ENCODE results near the gene NPY2R.

Gene NPY2R, protein sequence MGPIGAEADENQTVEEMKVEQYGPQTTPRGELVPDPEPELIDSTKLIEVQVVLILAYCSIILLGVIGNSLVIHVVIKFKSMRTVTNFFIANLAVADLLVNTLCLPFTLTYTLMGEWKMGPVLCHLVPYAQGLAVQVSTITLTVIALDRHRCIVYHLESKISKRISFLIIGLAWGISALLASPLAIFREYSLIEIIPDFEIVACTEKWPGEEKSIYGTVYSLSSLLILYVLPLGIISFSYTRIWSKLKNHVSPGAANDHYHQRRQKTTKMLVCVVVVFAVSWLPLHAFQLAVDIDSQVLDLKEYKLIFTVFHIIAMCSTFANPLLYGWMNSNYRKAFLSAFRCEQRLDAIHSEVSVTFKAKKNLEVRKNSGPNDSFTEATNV

DNA sequence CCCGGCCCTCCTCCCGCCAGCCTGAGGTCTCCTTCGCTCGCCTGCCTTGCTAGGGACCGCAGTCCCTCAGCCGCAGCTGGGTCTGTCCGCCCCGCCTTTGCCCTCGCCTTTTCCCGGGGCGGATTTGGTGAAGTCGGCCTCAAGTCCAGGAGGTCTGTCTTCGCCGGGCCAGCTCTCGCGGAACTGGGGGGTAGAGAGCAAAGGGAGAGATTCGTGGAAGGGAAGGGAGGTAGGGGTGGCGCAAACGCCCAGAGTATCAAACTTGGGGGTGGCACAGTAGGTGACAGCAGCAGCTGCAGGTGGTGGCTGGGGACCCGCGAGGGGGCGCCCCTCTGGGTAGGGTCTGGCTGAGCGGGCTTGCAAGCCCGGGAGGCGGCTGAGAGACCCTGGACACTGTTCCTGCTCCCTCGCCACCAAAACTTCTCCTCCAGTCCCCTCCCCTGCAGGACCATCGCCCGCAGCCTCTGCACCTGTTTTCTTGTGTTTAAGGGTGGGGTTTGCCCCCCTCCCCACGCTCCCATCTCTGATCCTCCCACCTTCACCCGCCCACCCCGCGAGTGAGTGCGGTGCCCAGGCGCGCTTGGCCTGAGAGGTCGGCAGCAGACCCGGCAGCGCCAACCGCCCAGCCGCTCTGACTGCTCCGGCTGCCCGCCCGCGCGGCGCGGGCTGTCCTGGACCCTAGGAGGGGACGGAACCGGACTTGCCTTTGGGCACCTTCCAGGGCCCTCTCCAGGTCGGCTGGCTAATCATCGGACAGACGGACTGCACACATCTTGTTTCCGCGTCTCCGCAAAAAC lies at the start of gene NPY2R:
Gene NPY2R, plus strand, starts transcription at position 379 of the 797 bp plus-strand sequence. CDS start 5,304 bp downstream, outside the sequence.
- DNase-seq (ENCODE audit: low spot score), result no peak

DNA sequence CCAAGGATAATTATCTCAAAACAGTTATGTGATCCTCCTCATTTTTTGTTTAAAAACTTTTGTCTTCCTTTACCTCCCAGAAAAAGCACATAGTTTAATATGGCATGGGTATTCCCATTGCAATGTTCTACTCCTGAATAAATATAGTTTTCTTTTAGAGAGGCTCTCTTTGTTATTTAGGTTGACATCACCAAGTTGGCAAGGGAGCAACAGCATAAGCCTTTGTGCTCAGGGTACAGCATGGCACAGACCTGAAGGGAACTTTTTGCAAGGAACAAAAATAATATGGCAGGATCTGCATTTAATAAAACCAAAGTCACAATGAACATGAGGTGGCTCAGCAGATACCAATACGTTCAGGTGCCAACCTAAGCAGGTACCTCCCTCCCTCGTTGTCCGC lies 47.1 kb upstream of the NPY2R start:
- no peak for DNase-seq (ENCODE audit: low spot score)

DNA sequence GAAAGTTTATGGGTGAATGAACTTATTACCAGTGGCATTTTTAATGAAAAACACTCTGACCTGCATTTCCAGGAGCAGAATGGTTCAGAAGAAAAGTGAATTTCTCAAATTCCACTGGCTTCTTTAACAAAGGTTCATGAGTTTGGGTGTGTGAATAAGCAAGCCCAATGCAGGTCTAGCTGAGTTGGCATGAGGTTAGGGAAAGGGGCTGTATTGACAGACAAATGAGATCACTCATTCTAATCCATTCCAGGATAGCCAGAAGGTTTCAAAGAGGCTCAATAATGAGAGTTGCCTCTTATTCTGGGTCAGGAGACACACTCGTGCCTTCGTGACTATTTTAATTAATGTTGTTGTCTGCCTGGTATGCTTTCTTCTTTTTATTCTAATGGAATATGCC lies 43.7 kb upstream of the NPY2R start:
- no peak for DNase-seq (ENCODE audit: low spot score)

DNA sequence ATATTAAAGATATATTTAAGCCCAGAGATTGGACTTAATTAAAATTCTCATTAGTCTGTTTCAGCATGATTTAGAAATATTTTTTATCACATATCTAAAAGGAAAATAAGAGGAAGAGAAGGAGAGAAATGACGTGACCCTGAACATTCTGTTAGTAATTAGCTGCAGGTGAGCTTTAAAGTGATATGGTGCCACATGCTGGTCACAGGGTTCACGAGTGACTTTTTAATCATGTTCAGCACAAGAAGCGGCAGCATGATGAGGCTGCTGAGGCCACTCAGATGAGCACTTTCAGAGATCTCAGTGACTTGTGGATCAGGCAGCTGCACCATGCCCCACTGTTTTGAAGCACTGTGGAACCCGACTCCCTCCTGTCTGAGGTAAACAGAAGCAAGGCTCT lies 37.9 kb upstream of the NPY2R start:
- no peak for DNase-seq (ENCODE audit: low spot score)

DNA sequence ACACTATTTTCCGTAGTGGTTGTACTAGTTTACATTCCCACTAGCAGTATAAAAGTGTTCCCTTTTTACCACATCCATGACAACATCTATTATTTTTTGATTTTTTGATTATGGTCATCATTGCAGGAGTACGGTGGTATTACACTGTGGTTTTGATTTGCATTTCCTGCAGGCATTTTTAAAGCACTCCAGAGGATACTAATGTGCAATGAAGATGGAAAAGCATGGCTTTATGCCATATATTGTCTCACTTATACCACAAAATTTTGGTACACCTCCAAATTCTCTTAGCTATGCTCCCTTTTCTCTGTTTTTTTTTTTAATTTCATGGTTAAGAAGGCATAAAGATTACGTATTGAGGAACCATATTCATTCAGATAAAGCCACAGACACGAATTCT lies 35.1 kb upstream of the NPY2R start:
- no peak for DNase-seq (ENCODE audit: low spot score)

DNA sequence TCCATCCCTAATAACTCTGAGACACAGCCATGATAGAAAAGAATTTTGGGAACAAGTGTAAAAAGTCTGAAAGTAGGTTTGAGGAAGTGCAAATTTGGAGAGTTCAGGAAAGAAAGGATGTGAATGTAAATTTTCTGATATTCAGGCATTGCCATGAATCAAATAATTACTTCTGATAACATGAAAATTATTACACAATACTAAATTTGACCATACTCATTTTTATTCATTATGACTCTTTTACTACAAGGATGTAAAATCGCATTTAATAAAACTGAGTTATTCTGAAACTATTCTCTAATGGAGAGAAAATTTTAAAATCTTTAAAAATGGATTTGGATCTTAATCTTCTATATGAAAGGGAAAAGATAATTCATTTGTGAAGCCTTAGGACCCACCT lies 33.8 kb upstream of the NPY2R start:
- no peak for DNase-seq (ENCODE audit: low spot score)

DNA sequence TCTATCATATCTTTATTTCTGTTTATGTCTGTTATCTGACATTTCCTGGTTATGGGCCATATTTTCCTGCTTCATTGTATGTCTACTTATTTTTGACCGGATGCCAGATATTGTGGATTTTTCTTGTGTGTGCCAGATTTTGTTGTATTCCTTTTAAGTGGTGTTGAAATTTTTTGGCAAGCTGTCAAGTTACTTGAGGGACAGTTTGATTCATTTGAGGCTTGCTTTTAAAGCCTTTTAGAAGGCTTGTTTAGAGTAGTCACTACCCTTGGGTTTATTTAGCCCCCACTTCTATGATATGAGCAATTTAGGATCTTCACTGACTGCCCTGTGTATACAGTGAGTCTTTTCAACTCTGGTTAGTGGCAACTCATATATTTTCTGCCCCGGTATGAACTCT lies 29.2 kb upstream of the NPY2R start:
- no peak for DNase-seq (ENCODE audit: low spot score)

DNA sequence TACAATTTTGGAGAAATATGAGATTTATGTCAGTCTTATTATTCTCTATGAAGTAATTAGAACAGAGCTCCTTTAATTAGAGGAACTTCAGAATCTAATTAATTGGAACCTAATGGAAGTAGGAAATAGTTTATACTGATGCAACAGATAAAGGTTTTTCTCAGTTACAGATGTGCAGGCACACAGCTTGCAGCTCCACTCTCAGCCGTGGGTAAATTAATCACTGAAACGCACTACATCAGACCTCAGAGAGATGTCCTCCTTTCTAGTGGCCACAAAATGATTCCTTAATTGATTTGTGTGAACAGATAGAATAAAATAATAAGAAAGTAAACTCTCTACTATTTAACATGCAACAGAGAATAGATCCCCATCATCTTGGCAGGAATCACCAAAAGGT lies 21.5 kb upstream of the NPY2R start:
- DNase-seq (ENCODE audit: low spot score), result no peak

DNA sequence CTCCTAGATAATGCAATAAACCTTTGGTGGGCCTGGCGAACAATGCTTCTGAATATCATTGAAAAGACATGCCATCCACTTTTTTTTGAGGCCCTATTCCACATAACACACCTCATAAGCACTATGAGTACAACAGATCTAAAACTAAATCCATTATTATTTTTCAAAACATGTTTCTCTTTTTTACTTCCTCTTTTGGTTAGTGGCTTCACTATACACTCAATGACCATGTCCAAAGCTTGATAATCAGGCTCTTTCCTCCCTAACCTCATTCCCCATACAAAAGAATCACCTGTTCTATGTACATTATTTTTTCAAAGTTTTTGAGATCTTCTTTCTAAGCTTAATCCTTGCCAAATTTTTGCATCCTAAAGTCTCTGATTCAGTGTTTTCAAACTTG lies 20.4 kb upstream of the NPY2R start:
- DNase-seq (ENCODE audit: low spot score), result no peak

DNA sequence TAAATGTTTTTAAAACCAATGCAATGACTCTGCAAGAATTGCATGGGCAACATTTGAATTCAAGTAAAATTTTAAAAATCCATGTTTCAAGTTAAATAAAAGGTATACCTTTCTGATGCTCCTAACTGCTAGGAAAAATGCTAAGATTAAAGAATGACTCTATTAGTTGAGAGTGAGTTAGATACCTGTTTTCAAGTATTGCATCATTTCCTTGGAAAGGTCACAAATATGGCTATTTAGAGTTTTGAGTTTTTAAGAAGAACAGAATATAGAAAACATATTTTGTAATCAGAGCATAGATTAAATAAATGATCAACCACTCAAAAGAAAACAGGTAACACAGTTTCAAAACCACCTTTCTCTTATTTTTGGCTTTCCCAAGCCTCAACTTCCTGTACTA lies 18.3 kb upstream of the NPY2R start:
- DNase-seq (ENCODE audit: low spot score), result no peak

DNA sequence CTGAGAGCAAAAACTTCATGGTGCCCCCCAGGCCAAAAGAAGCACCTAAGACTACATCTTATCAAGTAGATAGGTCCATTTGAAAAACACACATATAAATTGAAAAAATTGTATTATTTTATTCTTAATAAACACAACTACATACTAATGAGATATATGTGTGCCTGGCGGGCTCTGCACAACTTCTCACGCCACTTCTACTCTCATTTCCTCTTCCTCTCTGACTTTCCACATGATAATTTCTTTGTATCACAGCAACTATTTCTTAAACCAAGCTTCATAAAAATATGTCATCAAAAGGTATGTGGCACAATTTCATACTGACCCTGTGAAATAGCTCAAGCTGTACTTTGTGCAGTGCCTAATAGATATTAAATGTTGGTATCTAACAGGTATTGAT lies 10.7 kb upstream of the NPY2R start:
- no peak for DNase-seq (ENCODE audit: low spot score)

DNA sequence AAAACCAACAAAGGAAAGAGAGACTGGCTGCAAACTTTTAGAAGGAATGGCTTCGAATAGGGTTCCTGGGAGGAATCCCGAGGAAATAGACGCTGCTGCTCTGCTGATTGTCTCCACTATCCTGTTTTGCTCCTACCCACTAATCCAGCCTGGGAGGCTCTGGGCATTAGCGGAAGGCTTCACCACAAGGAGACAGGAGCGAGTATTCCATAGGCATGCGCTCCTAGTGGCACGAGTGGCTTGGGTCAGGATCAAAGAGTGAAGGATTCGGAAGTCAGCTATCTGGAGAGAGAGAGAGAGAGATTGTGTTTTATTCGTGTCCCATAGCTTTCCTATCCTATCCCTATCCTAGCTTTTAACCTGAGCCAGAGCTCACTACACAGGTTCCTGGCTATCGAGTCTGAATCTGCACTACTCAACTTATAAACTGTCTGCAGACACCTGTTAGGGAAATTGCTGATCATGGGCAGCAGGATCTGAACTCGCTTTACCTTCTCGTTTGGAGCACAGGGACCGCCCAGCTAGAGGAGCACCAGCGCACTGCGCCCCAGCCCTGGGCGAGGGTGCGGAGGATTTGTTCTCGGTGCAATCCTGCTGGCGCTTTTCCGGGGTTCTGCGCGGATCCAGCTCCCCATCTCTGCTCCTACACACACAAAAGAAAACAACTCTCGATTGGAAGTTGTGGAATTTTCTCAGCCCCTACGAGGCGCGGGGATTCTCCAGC lies 740 bp upstream of the NPY2R start:
- no peak for DNase-seq (ENCODE audit: low spot score)

DNA sequence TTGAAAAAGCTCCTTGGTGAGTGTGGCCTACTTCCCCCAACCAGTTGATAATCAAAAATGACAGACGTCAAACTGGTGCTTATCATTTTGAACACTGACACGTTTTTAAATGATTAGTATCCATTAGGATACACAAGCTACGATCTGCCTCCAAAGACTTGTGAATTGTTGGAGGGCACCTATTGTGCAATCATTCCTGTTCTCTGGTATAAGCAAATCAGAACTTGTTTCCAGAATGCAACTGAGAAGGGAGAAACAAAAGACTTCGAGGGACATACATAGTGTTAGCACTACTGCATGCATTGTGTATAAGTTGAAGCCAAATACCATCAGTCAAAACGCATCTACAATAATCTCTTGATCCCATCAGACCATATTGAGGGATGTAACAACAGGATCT lies 11.6 kb downstream of the NPY2R start:
- no peak for DNase-seq (ENCODE audit: low spot score)

DNA sequence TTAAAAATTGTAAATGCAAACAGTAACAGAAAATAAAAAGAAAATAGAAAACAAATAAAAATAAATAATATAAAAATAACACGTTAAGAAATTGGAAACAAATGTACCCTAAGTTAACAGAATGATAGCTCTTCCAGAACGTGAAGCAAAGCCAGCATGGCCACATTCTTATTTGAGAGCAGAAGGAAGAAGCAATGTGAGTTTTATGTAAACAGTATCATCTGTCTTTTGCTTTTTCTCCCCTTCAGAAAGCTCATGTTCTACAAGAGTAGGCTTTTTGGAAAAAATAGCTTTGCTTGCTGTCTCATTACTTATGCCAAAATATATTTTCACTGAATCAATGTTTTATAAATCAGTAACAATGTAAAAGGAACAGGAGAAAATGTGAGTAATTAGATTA lies 18.7 kb downstream of the NPY2R start:
- no peak for DNase-seq (ENCODE audit: low spot score)

DNA sequence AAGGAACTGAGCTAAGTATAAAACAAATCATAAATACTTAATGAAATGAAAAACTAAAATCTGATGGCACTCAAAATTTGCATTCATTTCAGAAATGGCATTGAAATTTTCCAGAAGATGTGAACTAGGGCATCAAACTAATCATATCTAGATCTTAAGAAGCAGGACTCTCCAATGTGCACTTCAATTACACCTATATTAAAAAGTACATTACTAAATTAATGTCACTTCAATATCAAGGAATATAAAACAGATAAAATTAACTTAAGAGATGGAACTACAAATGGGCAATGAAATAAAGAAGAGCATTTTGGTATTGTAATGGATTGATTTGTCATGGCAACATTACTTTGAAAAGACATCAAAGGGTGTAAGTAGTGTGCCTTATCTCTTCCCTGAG lies 20.3 kb downstream of the NPY2R start:
- DNase-seq (ENCODE audit: low spot score), result no peak

DNA sequence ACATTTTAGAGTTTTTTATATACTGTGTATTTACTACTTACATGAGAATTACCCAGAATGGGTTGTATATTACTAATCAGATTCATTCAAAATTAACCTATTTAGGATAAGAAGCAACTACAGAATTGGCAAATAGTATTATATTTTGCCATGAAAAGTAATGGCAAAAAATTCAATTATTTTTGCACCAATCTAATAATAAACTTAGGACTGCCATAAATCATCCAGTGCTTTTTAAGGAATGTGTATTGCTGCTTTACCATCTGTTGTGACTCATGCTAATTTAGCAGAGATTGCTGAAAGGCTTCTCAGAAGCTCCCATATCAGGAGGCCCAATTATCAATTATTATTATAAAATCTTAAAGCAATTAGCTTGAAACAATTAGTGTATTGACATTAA lies 24.0 kb downstream of the NPY2R start:
- no peak for DNase-seq (ENCODE audit: low spot score)

DNA sequence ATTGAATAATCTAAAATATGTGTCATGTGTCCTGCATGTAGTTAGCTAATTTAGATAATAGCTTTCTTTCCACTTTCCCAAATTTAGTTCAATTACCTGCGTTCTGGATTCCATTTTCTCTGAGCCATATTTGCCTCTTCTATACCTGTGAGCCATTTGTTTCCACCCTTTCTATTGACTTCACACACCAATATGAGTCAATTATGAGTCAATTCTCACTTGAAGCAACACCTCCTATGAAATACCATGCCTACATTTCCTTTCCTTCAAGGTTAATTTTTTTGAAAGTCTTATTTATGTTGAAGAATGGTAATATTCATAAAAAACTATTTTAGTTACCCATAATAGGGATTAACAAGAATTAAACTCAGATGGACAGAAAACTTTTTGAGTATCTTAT lies 25.8 kb downstream of the NPY2R start:
- DNase-seq (ENCODE audit: low spot score), result no peak

DNA sequence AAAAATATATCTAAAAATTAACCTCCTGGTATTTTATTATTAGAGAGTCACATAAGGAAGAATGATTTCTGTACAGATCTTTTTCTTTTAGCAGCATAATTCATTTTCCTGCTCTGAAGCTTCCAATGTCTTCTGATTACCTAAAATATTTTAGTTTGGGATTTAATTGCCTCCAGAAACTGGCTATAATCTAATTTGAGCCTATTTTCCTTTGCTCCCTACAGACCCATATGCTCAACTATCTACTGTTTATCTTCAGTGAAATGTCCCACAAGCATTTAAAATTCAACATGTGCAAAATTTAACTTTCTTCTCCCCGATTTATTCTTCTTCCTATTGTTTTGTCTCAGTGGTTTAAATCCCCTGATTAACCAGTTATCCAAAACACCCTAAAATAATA lies 29.1 kb downstream of the NPY2R start:
- no peak for DNase-seq (ENCODE audit: low spot score)

DNA sequence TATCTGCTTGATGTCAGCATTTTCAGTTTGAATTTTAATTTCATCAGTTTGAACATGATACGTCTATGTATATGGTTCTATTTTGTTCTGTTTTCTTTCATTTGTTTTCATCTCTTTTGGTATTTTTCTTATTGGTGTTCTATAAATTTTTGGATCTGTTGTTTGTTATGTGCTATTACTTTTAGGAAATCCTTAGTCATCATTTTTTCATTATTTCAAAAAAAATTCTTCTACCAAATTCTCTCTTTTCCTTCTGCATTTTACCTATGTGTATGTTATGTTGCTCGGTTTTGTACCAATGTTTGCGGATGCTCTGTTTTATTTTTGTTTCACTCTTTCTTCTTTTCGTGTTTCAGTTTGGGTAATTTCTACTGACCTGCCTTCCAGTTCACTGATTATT lies 32.8 kb downstream of the NPY2R start:
- no peak for DNase-seq (ENCODE audit: low spot score)

DNA sequence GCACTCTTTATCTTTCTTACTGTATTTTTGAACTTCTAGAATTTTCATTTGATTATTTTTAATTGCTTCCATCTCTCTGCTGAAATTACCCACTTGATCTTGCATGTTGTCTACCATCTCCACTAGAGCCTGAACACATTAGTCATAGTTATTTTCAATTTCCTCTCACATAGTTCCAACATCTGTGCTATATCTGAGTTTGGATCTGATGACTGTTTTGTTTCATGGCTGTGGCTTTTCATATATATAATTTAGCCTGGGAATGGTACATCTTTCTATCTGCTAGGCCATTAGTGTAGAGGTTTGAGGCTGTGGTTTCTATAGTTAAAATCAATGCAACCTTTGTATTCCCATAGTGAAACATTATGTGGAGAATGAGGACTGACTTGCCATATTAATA lies 33.2 kb downstream of the NPY2R start:
- DNase-seq (ENCODE audit: low spot score), result no peak

DNA sequence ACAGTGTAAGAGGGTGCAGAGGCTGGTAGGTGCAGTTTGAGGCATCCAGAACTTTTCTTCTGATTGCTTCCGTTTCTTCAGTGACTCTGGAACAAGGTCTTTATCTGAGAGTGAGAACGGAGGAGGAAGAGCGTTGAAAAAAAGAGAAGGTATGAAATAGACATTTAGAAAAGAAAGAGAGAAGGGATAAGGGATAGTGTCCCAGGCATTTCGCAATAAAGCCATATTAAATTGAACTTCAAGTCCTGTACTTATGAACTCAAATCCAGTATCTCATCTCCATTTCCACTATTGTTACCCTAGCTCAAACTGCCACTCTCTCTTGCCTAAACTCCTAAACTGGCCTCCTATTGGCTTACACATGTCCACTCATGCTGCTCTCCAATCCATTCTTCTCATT lies 36.7 kb downstream of the NPY2R start:
- no peak for DNase-seq (ENCODE audit: low spot score)

DNA sequence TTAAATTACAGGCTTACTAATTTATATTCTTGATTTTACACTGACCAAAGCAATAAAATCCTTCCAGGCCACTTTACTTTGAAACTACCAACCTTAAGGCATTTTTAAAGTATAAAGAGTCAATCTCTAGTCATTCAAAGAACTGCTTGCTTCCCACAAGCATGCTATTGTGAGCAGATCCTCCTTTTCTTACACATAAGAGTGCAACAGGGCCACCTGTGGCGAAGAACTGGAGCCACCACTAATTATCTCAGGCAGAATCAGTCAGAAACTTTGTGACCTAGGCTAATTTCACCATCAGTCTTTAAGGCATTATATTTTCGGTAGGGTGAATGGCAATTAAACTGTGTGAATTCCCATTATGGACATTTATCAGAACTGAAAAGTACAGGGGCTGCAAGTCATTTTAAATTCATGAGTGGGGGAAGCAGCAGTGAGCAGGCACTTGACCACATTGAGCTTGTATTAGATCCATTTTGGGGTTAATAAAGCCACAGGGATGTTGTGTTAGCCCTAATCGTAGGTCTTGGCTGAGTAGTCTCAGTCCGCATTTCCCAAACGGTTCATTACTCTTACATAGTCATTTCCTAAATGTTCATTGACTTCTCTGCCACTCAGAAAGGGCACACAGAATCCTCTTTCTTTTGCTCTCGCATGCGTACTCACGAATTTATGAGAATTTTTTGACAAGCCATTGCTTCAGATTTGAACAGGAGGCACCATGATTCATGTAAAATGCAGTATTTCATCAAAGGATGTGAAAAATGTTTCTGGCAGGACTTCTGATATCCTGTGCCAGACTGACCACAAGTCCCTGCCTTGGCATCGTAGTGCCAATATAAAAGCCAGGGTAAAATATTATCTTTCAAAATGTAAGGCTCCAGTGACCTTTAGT lies 39.8 kb downstream of the NPY2R start:
- no peak for DNase-seq (ENCODE audit: low spot score)

All from HuH-7.5 (cell line).